OCI-LY3 (cell line): ENCODE data around the gene ANO10.

Experiments used
- H2AFZ ChIP-seq: fragments of 200-600, 300-600 bp; shearing (Covaris generic); 2 replicates; pipeline ENCODE4 v1.6.0; 2014; ENCODE audit warnings: antibody characterized with exemption, low read depth, low read length
- H3K27ac ChIP-seq: fragments of 200-600, 300-600 bp; sonication (generic); 2 replicates; pipeline ENCODE4 v1.5.1; 2014; ENCODE audit warnings: mild to moderate bottlenecking, low read length, moderate library complexity, mixed read lengths
- H3K27me3 ChIP-seq: fragments of 200-600, 300-600 bp; sonication (generic); 2 replicates; pipeline ENCODE4 v1.6.1; 2014; ENCODE audit warnings: low read depth, low read length, mixed read lengths
- H3K36me3 ChIP-seq: fragments of 200-600, 300-600 bp; sonication (generic); replicated peaks from 2 replicates; pipeline ENCODE3; 2014; ENCODE audit warnings: low read depth, low read length, mixed read lengths
- H3K4me1 ChIP-seq: fragments of 300-600, 200-600 bp; sonication (generic); 2 replicates; pipeline ENCODE4 v1.6.1; 2014; ENCODE audit warnings: low read length, mixed read lengths
- H3K4me2 ChIP-seq: fragments of 200-600, 300-600 bp; sonication (generic); 2 replicates; pipeline ENCODE4 v1.6.1; 2014; ENCODE audit warnings: low read length, mixed read lengths
- H3K4me3 ChIP-seq: fragments of 300-600, 200-600 bp; sonication (generic); 2 replicates; pipeline ENCODE4 v1.5.1; 2014; ENCODE audit warnings: antibody characterized with exemption, mild to moderate bottlenecking, low read length, moderate library complexity
- H3K79me2 ChIP-seq: fragments of 300-600, 200-600 bp; shearing (Covaris generic); 2 replicates; pipeline ENCODE4 v1.6.1; 2014; ENCODE audit warnings: mild to moderate bottlenecking, low read length, mixed read lengths
- H3K9ac ChIP-seq: fragments of 300-600, 200-600 bp; shearing (Covaris generic); 2 replicates; pipeline ENCODE4 v1.6.0; 2014; ENCODE audit warnings: mild to moderate bottlenecking, low read length, moderate library complexity
- H3K9me3 ChIP-seq: fragments of 200-600, 300-600 bp; shearing (Covaris generic); 2 replicates; pipeline ENCODE4 v1.6.1; 2014; ENCODE audit warnings: low read length, mixed read lengths; ENCODE audit not compliant: insufficient read depth
- H4K20me1 ChIP-seq: fragments of 200-600, 300-600 bp; sonication (generic); 2 replicates; pipeline ENCODE4 v1.6.1; 2016; ENCODE audit warnings: low read length, mixed read lengths; ENCODE audit not compliant: insufficient read depth
- CTCF ChIP-seq: fragments of 200-600, 300-600 bp; sonication (generic); IDR thresholded peaks from 2 replicates; pipeline ENCODE4 v1.5.1; 2014; ENCODE audit warnings: antibody characterized with exemption, low read length, low read depth
- EZH2phosphoT487 ChIP-seq: fragments of 200-600 bp; shearing (Covaris generic); IDR thresholded peaks from 2 replicates; pipeline ENCODE4 v1.6.1; 2018; ENCODE audit warnings: antibody characterized with exemption, mixed run types, low read depth

ANO10 gene

GRCh38 chr3:43372007-43372740 is 249.6 kb downstream of the ANO10 start:
- TF ChIP-seq CTCF (no peak), EZH2phosphoT487 (no peak)
- Histone ChIP-seq H3K9me3 (no peaks in the 10 kb centered on the region), H3K4me1 (no peaks in the 10 kb centered on the region), H3K4me2 (no peak overlapping the region), H3K36me3 (no peaks in the 10 kb centered on the region), H3K79me2 (no peaks in the 10 kb centered on the region), H3K27ac (no peak overlapping the region), H3K27me3 (no peaks in the 10 kb centered on the region), H2AFZ (no peak overlapping the region), H3K4me3 (no peak overlapping the region), H4K20me1 (no peaks in the 10 kb centered on the region), H3K9ac (no peak overlapping the region)

- H4K20me1 ChIP-seq = no peaks in the 10 kb centered on the region
- H3K4me2 ChIP-seq = no peak overlapping the region
- H3K79me2 ChIP-seq = no peaks in the 10 kb centered on the region
- no peaks in the 10 kb centered on the region for H3K9me3 ChIP-seq
- no peak overlapping the region for H3K4me3 ChIP-seq
- no peaks in the 10 kb centered on the region for H3K27me3 ChIP-seq
- no peak overlapping the region for H2AFZ ChIP-seq
- H3K27ac ChIP-seq = no peak overlapping the region
- H3K4me1 ChIP-seq = no peaks in the 10 kb centered on the region
- TF ChIP-seq CTCF (no peak), EZH2phosphoT487 (no peak)
- no peak overlapping the region for H3K9ac ChIP-seq
- H3K36me3 ChIP-seq = no peaks in the 10 kb centered on the region
These were observed 250.3 kb downstream of the ANO10 start for GRCh38 chr3:43371494-43371893.

DNA sequence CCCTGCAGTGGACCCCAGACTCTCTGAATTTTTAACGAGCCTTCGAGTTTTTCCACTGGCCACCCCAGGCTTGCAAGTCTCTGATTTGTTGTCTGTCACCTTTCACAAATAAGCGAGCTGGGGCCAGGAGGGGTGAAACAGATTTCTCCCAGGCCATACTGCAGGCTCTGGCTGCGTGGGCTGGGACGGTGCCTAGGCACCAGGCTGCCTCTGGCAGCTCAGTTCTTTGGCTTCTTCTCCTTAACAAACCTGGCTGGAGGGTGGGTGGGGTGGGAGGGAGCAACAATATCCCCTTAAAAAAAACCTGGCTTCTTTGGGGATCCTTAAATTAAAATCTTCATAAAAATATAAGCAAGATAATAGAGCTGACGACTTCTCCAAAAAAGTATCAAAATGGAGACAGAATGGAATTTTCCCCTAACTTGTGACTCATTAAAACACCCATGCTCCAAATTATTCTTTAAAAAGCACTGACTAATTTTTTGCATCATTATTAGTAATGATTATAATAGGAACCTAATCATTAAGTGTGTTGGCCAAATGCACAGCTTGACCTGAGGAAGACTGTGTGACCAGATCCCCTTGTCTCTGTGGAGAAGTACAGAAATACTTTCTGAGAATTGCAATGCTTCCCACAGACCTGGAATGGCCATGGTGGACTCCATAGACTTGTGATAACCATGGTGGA is 251.4 kb downstream of the ANO10 start:
- Histone ChIP-seq H3K9ac (no peak overlapping the region), H3K36me3 (peaks cover 2% of the 10 kb centered on the region), H3K27ac (no peak overlapping the region)

More for the DNA sequence above, 251.4 kb downstream of the ANO10 start:
- H2AFZ ChIP-seq = no peak overlapping the region
- H3K4me2 ChIP-seq = no peak overlapping the region
- H3K4me3 ChIP-seq = no peak overlapping the region
- no peaks in the 10 kb centered on the region for H3K9me3 ChIP-seq
- H3K27me3 ChIP-seq = no peaks in the 10 kb centered on the region
- H3K79me2 ChIP-seq = no peaks in the 10 kb centered on the region
- no peaks in the 10 kb centered on the region for H3K4me1 ChIP-seq
- no peaks in the 10 kb centered on the region for H4K20me1 ChIP-seq
- no peak for TF ChIP-seq EZH2phosphoT487
- no peak for TF ChIP-seq CTCF
